K562 (cell line): ENCODE results near the gene WNT3. TPM values are rescaled to one million over a fixed set of nuclear protein-coding genes. Genes with fewer than 3 reads are reported as not detected.

Experiments
- ARID3A ChIP-seq: IDR thresholded peaks from 2 replicates; pipeline ENCODE4 v1.6.1; 2012; ENCODE audit warnings: low read depth, low read length, improper control_type of control experiment, borderline replicate concordance
- CEBPB ChIP-seq: fragments of 450-650 bp; IDR thresholded peaks from 2 replicates; pipeline ENCODE4 v1.6.1; 2016; ENCODE audit warnings: missing genetic modification characterization, missing compliant biosample characterization
- CEBPG ChIP-seq, 3 experiments: fragments of 200-800 bp in 1 of 3; sonication (Bioruptor generic) in 1 of 3; sonication (generic) in 1 of 3; formaldehyde crosslinking in 1 of 3; IDR thresholded peaks in 2 of 3; conservative IDR thresholded peaks in 1 of 3; 2 replicates each; pipeline versions ENCODE4 v1.6.1 to v1.8.0; 2016 to 2022; ENCODE audit warnings: missing compliant biosample characterization in 2 of 3, missing genetic modification characterization in 2 of 3, mild to moderate bottlenecking in 1 of 3, missing genetic modification reagents in 1 of 3
- EP400 ChIP-seq: fragments of 450-650 bp; IDR thresholded peaks from 2 replicates; pipeline ENCODE4 v1.6.1; 2017; ENCODE audit warnings: antibody characterized with exemption, mild to moderate bottlenecking, moderate library complexity
- ETV5 ChIP-seq: sonication (generic); formaldehyde crosslinking; IDR thresholded peaks from 2 replicates; pipeline ENCODE4 v1.4.0; 2020; ENCODE audit warnings: low read depth, mild to moderate bottlenecking, missing genetic modification reagents
- FOXP1 ChIP-seq: sonication (generic); formaldehyde crosslinking; IDR thresholded peaks from 2 replicates; pipeline ENCODE4 v1.8.0; 2022; ENCODE audit warnings: mild to moderate bottlenecking, missing genetic modification reagents
- HMGN3 ChIP-seq: IDR thresholded peaks from 2 replicates; pipeline ENCODE4 v1.6.1; 2011; ENCODE audit warnings: borderline replicate concordance, low read depth, mild to moderate bottlenecking, mixed read lengths, low read length; ENCODE audit not compliant: insufficient read length; ENCODE audit errors: extremely low read depth
- KLF6 ChIP-seq: fragments of 250-450 bp; sonication (Bioruptor Pico); IDR thresholded peaks from 2 replicates; pipeline ENCODE4 v1.4.0; 2020; ENCODE audit warnings: mild to moderate bottlenecking, moderate library complexity, borderline replicate concordance
- MAFG ChIP-seq: fragments of 450-650 bp; conservative IDR thresholded peaks from 2 replicates; pipeline ENCODE4 v1.6.1; 2016; ENCODE audit warnings: missing genetic modification characterization, missing compliant biosample characterization
- MAZ ChIP-seq, 2 experiments: fragments of 450-650 bp in 1 of 2; sonication (generic) in 1 of 2; formaldehyde crosslinking; IDR thresholded peaks in 1 of 2; conservative IDR thresholded peaks in 1 of 2; 2 replicates each; pipeline versions ENCODE4 v1.4.0 to v1.5.0; 2020; ENCODE audit warnings: mild to moderate bottlenecking in 1 of 2, missing genetic modification reagents in 1 of 2
- MTA1 ChIP-seq: fragments of 450-650 bp; IDR thresholded peaks from 2 replicates; pipeline ENCODE4 v1.6.1; 2017; ENCODE audit warnings: borderline replicate concordance
- MTA2 ChIP-seq: fragments of 450-650 bp; IDR thresholded peaks from 2 replicates; pipeline ENCODE4 v1.6.1; 2016; ENCODE audit warnings: low read depth
- MTA3 ChIP-seq: fragments of 450-650 bp; formaldehyde crosslinking; IDR thresholded peaks from 2 replicates; pipeline ENCODE4 v1.6.1; 2017; ENCODE audit warnings: mild to moderate bottlenecking, borderline replicate concordance
- NR3C1 ChIP-seq: sonication (generic); formaldehyde crosslinking; IDR thresholded peaks from 2 replicates; pipeline ENCODE4 v1.8.1; 2022; ENCODE audit warnings: missing genetic modification reagents
- SAFB ChIP-seq: fragments of 200-400 bp; formaldehyde crosslinking; IDR thresholded peaks from 2 replicates; pipeline ENCODE4 v1.6.1; 2017; ENCODE audit warnings: low read depth, low read length, borderline replicate concordance
- SMARCA4 ChIP-seq: fragments of 450-650 bp; IDR thresholded peaks from 2 replicates; pipeline ENCODE4 v1.6.1; 2016
- SMARCC2 ChIP-seq: fragments of 450-650 bp; IDR thresholded peaks from 2 replicates; pipeline ENCODE4 v1.6.1; 2017; ENCODE audit warnings: antibody characterized with exemption, moderate library complexity, mild to moderate bottlenecking, low read depth
- STAT6 ChIP-seq: sonication (generic); formaldehyde crosslinking; IDR thresholded peaks from 2 replicates; pipeline ENCODE4 v1.8.1; 2023; ENCODE audit warnings: mild to moderate bottlenecking, missing genetic modification reagents
- TAF1 ChIP-seq: IDR thresholded peaks from 2 replicates; pipeline ENCODE4 v1.6.1; 2011; ENCODE audit warnings: mild to moderate bottlenecking, low read length, moderate library complexity; ENCODE audit not compliant: insufficient read depth, control insufficient read depth, severe bottlenecking; ENCODE audit errors: extremely low read depth
- TEAD4 ChIP-seq, 2 experiments: sonication (generic) in 1 of 2; formaldehyde crosslinking in 1 of 2; IDR thresholded peaks; 2 replicates each; pipeline versions ENCODE4 v1.6.1 to v1.8.0; 2012 to 2022; ENCODE audit warnings: borderline replicate concordance in 1 of 2, inconsistent platforms in 1 of 2, low read length in 1 of 2, mild to moderate bottlenecking in 1 of 2, missing genetic modification reagents in 1 of 2
- ZBTB9 ChIP-seq: fragments of 450-650 bp; formaldehyde crosslinking; IDR thresholded peaks from 2 replicates; pipeline ENCODE4 v1.4.0; 2020; ENCODE audit warnings: mild to moderate bottlenecking, moderate library complexity
- ZSCAN32 ChIP-seq: fragments of 450-650 bp; formaldehyde crosslinking; IDR thresholded peaks from 2 replicates; pipeline ENCODE4 v1.4.0; 2020; ENCODE audit warnings: mild to moderate bottlenecking, moderate library complexity
- polyA plus RNA-seq, 8 experiments: library from polyadenylated mRNA; depleted of rRNA in 4 of 8; stranded (reverse) in 5 of 8; unstranded in 3 of 8; fragments of >200 nt; fragmentation: Nextera tagmentation in 2 of 8; fragmentation: Illumina TruSeq in 1 of 8; extraction: Ambion mirVana in 2 of 8; extraction: Trizol in 1 of 8; gene quantifications; 2 replicates each; pipeline versions ENCODE4 v1.2.1 to v1.2.3, GENCODE V29; 2011 to 2014; ENCODE audit warnings: inconsistent platforms in 1 of 8, missing spikeins in 1 of 8
- total RNA-seq, 7 experiments: library from RNA; depleted of rRNA in 6 of 7; stranded (reverse); fragments of >200 nt in 6 of 7; fragmentation: Illumina TruSeq in 2 of 7; extraction: Trizol in 2 of 7; gene quantifications; 2 replicates each; pipeline versions ENCODE4 v1.2.1 to v1.2.3, GENCODE V29; 2011 to 2021; ENCODE audit warnings: low replicate concordance in 1 of 7

Gene WNT3
- total and polyA plus RNA-seq, 9 of the 15 experiments (the other 6 are each of a cell fraction or from before 2014, with no cell fraction given) = 1.5 to 6.1 (median 3.3) TPM

GRCh38 chr17:46795379-46795952, 23.0 kb downstream of the WNT3 start (continued):
- TF ChIP-seq MTA3 (peak; percentile 82), MAFG (tag) (peak; percentile 66), TEAD4 (IDR thresholded peaks at IDR 0.05; ENCODE audit: low read length) (peak; percentile 10; the same call in 1 of the 2 replicates), TEAD4 (CRISPR knock-in tag; IDR thresholded peaks at IDR 0.05; ENCODE audit: borderline replicate concordance) (no peak), HMGN3 (peak; percentile 39), SAFB (no peak), STAT6 (CRISPR knock-in tag) (no peak), ZSCAN32 (CRISPR knock-in tag) (no peak), ZBTB9 (CRISPR knock-in tag) (no peak), CEBPG (CRISPR knock-in tag; IDR thresholded peaks at IDR 0.05) (peak; percentile 87), CEBPG (tag; conservative IDR thresholded peaks at IDR 0.05 in 1 of 2, IDR thresholded peaks at IDR 0.05 in 1 of 2) (peak; percentile 52 to 58; a peak in 1 of 4 replicates), SMARCA4 (peak; percentile 89), CEBPB (tag) (peak; percentile 80), ETV5 (CRISPR knock-in tag) (peak; percentile 97), MAZ (CRISPR knock-in tag; conservative IDR thresholded peaks at IDR 0.05 in 1 of 2, IDR thresholded peaks at IDR 0.05 in 1 of 2) (peak; percentile 28 to 77; a peak in 1 of 4 replicates), SMARCC2 (peak; percentile 73), NR3C1 (CRISPR knock-in tag) (no peak), ARID3A (no peak), TAF1 (peak; percentile 54), FOXP1 (CRISPR knock-in tag) (peak; percentile 55; the same call in 1 of the 2 replicates), MTA2 (0 out of 2 replicates have a peak, but pooled peaks have one; percentile 25), EP400 (peak; percentile 76), MTA1 (0 out of 2 replicates have a peak, but pooled peaks have one; percentile 39), KLF6 (no peak)
